ENCODE results near the gene RFC5.
"Not testable (repeated sequence)": the region's sequence is repeated elsewhere in the genome, so short reads cannot be mapped to it uniquely, and the experiment has no call there.

RFC5 gene

DNA sequence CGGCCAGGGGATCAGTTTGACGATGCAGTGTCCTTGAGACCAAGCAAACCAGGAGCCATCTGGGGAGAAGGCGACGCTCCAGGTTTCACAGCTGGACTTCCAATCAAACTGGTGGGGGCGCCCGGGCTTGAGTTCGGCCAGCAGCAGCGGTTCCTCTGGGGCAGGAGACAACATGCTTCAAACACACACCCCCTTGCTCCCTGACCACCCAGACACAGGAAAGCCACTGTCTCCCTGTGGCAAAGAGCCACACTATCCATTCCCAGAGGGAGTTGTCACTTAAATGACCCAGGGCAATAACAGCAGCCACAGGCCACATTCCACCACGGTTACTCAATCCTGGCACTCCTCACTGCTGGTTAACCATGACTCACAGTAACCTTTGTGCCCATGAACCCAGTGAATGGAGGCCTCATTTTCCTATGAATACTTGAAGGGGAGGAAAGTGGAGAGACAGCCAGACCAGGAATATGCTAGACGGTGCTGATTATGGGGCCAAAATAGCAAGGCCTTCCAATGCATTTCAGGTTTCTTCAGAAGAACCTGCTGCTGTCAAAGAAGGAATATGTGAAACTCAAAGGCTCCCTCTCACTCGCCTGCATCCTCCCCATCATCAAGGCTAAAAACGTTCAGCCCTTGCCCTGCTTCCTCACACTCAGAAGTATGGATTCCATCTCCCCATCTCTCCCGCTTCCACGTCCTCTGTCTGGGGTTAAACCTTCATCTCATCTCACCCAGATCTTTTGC is 36.0 kb downstream of the RFC5 start:
- no peak for FAIRE-seq

GRCh38 chr12:118053071-118053985 is 36.8 kb downstream of the RFC5 start:
- FAIRE-seq: no peak

GRCh38 chr12:118055144-118055557 is 38.6 kb downstream of the RFC5 start:
- FAIRE-seq: no peak

DNA sequence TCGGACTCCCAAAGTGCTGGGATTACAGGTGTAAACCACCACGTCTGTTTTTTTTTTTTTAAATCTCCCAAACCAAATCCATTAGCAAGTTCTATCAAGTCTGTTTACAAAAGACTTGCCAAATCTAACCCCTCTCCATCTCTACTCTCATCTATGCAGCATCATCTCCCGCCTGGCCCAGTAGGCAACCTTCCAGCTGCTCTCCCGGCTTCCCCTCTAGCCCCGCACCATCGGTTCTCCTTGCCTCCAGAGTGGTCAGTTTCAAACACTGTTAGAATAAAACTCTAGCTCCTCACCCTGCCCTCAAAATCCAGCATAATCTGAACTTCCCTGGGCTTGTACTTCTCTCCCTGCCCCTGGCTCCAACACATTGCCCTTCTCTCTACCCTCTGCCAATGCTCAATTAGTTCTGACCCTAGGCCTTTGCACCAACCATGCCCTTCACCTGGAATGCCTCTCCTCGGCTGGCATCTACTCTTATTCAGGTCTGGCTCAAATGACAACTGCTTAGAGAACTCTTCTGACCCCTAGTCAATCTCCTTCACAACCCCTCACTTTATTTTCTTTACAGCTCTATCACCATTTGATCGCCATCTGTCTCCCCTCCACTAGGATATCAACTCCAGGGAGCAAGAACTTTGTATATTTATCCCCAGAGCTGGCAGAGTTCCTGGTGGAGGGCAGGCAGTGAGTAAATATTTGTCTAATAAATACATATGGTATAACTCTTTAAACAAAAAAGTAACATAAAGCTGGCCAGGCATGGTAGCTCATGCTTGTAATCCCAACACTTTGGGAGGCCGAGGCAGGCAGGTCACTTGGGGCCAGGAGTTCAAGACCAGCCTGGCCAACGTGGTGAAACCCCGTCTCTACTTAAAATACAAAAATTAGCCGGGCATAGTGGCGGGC is 39.6 kb downstream of the RFC5 start:
- FAIRE-seq: no peak

- FAIRE-seq: no peak
Measured at GRCh38 chr12:118058227-118058626, 41.7 kb downstream of the RFC5 start.

- FAIRE-seq: no peak
Measured at GRCh38 chr12:118058881-118059280, 42.4 kb downstream of the RFC5 start.

DNA sequence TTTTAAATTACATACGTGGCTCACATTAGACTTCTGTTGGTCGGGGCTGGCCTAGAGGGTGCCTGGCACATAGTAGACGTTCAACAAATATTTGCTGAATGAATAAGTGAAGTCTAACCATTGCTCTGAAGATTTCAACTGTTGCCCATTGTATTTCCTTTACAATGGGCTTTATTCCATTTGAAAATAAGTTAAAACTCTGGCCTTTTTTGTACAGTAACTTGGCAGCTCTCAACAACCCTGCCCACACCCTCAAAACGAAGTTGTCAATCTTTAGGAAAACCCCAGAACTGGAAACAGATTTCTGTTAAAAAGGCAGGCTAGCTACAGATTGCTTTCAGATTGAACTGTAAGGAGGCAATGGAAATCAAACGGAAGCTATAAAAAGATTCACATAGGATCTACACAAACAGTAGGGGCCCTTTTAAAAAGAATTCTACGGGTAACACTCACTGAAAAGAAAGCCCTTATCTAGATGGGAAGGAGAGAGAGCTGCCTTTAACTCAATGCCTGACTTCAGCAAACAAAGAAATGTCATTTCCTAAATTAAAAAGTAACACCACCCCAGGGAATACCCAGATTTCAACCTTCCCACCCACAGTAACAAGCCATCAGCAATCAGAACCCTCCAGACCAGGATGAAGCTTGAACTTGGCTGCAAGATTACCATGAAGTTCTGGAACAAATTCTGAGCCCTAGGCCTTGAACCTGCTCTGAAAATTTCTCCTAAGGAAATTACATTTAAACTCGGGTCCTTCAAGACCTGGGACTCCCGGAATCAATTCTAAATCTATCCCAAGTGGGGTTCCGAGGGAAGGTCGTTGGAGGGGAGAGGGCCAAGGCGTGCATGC is 43.1 kb downstream of the RFC5 start:
- FAIRE-seq: no peak

GRCh38 chr12:118060301-118061010 is 44.0 kb downstream of the RFC5 start:
- no peak for FAIRE-seq

GRCh38 chr12:118061011-118061872 is 44.7 kb downstream of the RFC5 start, which contains the start of gene WSB2:
TSS of gene WSB2 (minus strand) at chr12:118061179. CDS start at chr12:118061048, 131 bp downstream.
- no peak for FAIRE-seq

DNA sequence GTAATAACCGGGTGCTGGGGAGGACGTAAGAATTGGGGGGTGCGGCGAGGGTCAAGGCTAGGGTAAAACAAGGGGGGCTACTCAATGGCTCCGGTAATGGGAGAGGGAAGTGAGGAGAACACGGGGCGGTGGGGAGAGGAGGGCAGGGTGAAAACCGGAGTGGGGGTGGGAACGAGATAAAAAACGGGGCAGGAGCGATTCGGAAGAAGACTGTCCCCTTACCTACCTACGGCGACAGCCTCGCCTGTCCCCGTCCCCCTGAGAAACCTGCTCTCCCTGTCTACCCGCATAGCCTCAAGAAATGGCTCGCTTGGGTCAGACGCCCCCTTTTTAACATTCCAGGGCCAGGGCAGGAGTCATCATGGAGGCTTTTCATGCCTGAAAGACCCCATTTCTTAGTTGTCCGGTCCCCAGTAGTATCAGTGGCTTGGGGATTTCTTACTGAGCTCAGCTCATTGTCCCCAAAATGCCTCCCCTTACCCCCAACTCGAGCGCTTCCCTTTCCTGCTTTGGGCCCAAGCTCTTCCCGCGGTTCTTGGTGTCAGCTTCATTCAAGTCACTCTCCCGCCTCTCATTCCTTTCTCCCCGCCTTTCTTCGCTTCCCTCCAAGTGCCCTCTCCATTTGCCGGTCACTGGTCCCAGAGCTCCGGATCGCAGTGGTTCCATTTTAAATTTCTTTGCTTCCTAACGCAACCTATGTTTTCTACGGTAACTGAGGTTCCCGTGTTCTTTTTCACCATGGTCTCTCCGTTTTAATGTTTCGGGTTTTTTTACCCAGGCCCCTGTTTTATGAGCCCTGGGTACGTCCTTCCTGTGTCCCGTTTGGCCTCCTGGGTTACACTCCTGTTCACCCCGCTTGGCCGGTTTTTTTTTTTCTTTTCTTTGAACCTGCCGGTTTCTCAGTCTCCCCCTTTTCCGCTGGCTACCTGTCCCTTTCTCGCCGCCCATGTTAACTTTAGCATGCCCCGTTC is 45.7 kb downstream of the RFC5 start:
- no peak for FAIRE-seq

- FAIRE-seq: no peak
Measured at GRCh38 chr12:118063576-118064391, 47.3 kb downstream of the RFC5 start.

DNA sequence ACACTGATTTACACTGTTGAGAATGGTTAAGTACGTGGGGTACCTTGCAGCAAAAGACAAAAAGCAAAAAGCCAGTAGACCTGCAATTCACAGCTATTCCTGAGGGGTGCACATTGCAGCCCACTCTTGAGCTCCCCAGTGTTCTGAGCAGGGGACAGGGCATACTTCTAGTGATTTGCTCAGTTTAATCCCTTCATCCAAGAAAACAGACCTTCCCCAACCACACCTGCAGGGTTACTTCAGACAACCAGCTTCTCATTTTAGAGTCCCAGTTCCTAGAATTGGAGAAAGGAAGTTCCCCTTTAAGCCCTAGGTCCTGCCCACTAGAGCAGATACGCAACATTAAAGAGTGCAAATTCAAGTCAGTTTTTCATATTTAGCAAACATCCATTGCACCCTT is 48.1 kb downstream of the RFC5 start:
- FAIRE-seq: no peak

- FAIRE-seq: no peak
Measured at GRCh38 chr12:118065380-118065779, 48.9 kb downstream of the RFC5 start.

- no peak for FAIRE-seq
Measured at GRCh38 chr12:118068445-118068844, 51.9 kb downstream of the RFC5 start.

GRCh38 chr12:118070650-118071049 is 54.1 kb downstream of the RFC5 start:
- FAIRE-seq: no peak

- no peak for FAIRE-seq
Measured at GRCh38 chr12:118073768-118074167, 57.3 kb downstream of the RFC5 start.

DNA sequence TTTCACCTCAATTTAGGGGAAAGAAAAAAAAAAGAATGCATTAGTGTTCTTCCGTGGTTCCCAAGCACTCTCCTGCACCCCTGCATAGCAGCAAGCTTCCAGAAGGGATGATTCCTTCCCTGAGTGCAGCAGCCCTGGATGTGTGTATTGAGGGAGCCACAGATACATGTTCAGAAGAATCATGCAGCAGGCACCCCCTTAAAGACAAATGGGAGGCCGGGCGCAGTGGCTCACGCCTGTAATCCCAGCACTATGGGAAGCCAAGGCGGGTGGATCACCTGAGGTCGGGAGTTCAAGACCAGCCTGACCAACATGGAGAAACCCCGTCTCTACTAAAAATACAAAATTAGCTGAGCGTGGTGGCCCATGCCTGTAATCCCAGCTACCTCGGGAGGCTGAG is 65.0 kb downstream of the RFC5 start:
- not testable (repeated sequence) for FAIRE-seq

Data from colon (tissue), 2 donors.